Trophoblast cell (in vitro differentiated cells and primary cell): Measurements from ENCODE around the gene DVL2. TPM values are rescaled to one million over a fixed set of nuclear protein-coding genes. Genes with fewer than 3 reads are reported as not detected.

Source experiments
- DNase-seq, 2 donors: peaks; one replicate each; pipeline ENCODE4 v3.0.0-alpha.2; 2016
- H2AFZ ChIP-seq: 2 replicates; pipeline ENCODE4 v1.6.1; 2013; ENCODE audit warnings: low read length, moderate library complexity, mild to moderate bottlenecking; ENCODE audit not compliant: insufficient read depth, poor library complexity
- H2AK5ac ChIP-seq: 2 replicates; pipeline ENCODE4 v1.6.1; 2013; ENCODE audit warnings: mild to moderate bottlenecking, low read length
- H2BK120ac ChIP-seq: 2 replicates; pipeline ENCODE4 v1.6.1; 2013; ENCODE audit warnings: low read length, mild to moderate bottlenecking, moderate library complexity; ENCODE audit not compliant: insufficient read depth, poor library complexity
- H2BK12ac ChIP-seq: 2 replicates; pipeline ENCODE4 v1.6.1; 2013; ENCODE audit warnings: mild to moderate bottlenecking, low read length, moderate library complexity
- H2BK5ac ChIP-seq: 2 replicates; pipeline ENCODE4 v1.6.1; 2013; ENCODE audit warnings: low read length, low read depth, moderate library complexity, mild to moderate bottlenecking; ENCODE audit not compliant: poor library complexity
- H3K14ac ChIP-seq: 2 replicates; pipeline ENCODE4 v1.6.1; 2013; ENCODE audit warnings: mild to moderate bottlenecking, low read length
- H3K18ac ChIP-seq: 2 replicates; pipeline ENCODE4 v1.6.1; 2013; ENCODE audit warnings: mild to moderate bottlenecking, low read length
- H3K23ac ChIP-seq: 2 replicates; pipeline ENCODE4 v1.6.1; 2013; ENCODE audit warnings: low read length
- H3K27ac ChIP-seq: 2 replicates; pipeline ENCODE4 v1.5.1; 2013; ENCODE audit warnings: low read depth, mild to moderate bottlenecking, inconsistent platforms, low read length, moderate library complexity
- H3K27me3 ChIP-seq: 2 replicates; pipeline ENCODE4 v1.6.1; 2013; ENCODE audit warnings: inconsistent platforms, mild to moderate bottlenecking, low read length, moderate library complexity; ENCODE audit not compliant: insufficient read depth
- H3K36me3 ChIP-seq, 2 experiments: 1 replicate in 1 of 2; 2 replicates in 1 of 2; pipeline ENCODE4 v1.6.1; 2013; ENCODE audit warnings: low read length in 2 of 2, mild to moderate bottlenecking in 2 of 2, moderate library complexity in 1 of 2; ENCODE audit not compliant: insufficient read depth in 2 of 2, control insufficient read depth in 1 of 2
- H3K4ac ChIP-seq: 2 replicates; pipeline ENCODE4 v1.6.1; 2013; ENCODE audit warnings: low read depth, mild to moderate bottlenecking, low read length, moderate library complexity
- H3K4me1 ChIP-seq, 2 experiments: 1 replicate in 1 of 2; 2 replicates in 1 of 2; pipeline ENCODE4 v1.6.1; 2013; ENCODE audit warnings: low read length in 2 of 2, mild to moderate bottlenecking in 2 of 2, moderate library complexity in 1 of 2; ENCODE audit not compliant: insufficient read depth in 2 of 2, control insufficient read depth in 1 of 2
- H3K4me2 ChIP-seq: 2 replicates; pipeline ENCODE4 v1.6.1; 2013; ENCODE audit warnings: inconsistent platforms, mild to moderate bottlenecking, low read length, moderate library complexity
- H3K4me3 ChIP-seq: 2 replicates; pipeline ENCODE4 v1.5.1; 2013; ENCODE audit warnings: mild to moderate bottlenecking, low read depth, low read length, inconsistent platforms
- H3K79me1 ChIP-seq: one replicate; pipeline ENCODE4 v1.6.1; 2013; ENCODE audit warnings: low read length
- H3K79me2 ChIP-seq: 2 replicates; pipeline ENCODE4 v1.6.1; 2013; ENCODE audit warnings: low read length, mild to moderate bottlenecking; ENCODE audit not compliant: control insufficient read depth, insufficient read depth, poor library complexity
- H3K9ac ChIP-seq: 2 replicates; pipeline ENCODE4 v1.6.1; 2013; ENCODE audit warnings: mild to moderate bottlenecking, low read length
- H3K9me3 ChIP-seq: 2 replicates; pipeline ENCODE4 v1.6.1; 2013; ENCODE audit warnings: low read depth, mild to moderate bottlenecking, control low read depth, inconsistent platforms, low read length; ENCODE audit not compliant: insufficient read depth
- H4K12ac ChIP-seq: 2 replicates; pipeline ENCODE4 v1.6.1; 2013; ENCODE audit warnings: low read depth, mild to moderate bottlenecking, low read length, moderate library complexity
- H4K8ac ChIP-seq: 2 replicates; pipeline ENCODE4 v1.6.1; 2013; ENCODE audit warnings: low read depth, mild to moderate bottlenecking, low read length, moderate library complexity
- H4K91ac ChIP-seq: one replicate; pipeline ENCODE4 v1.6.1; 2013; ENCODE audit warnings: low read depth, mild to moderate bottlenecking, low read length, moderate library complexity
- WGBS: extraction: QIAGEN DNeasy Blood & Tissue Kit; methylation state at CpG from one replicate; pipeline ENCODE4 v1.1.7; 2013; ENCODE audit warnings: missing lambda C conversion rate; ENCODE audit not compliant: insufficient read length, insufficient coverage; ENCODE audit errors: extremely low coverage; 5-methylcytosine and 5-hydroxymethylcytosine counted together
- polyA plus RNA-seq: library from polyadenylated mRNA; stranded (reverse); fragments of 200-250 nt; gene quantifications from 2 replicates; pipeline ENCODE4 v1.2.3, GENCODE V29; 2013

Gene DVL2
- polyA plus RNA-seq, result 34.2 and 34.4 TPM in 2 replicates

- Histone ChIP-seq H3K4me1 (peaks cover 9 to 25% of the 10 kb centered on the region in 2 experiments), H4K91ac (peak within 1 kb of the TSS; percentile 93), H2BK120ac (peak within 1 kb of the TSS; percentile 85), H3K9ac (peak within 1 kb of the TSS; percentile 93), H2BK5ac (peak within 1 kb of the TSS; percentile 71), H3K14ac (peak within 1 kb of the TSS; percentile 67), H3K27me3 (no peaks in the 10 kb centered on the region), H2AFZ (peak within 1 kb of the TSS; percentile 76), H3K79me2 (peaks cover 32% of the 10 kb centered on the region), H4K8ac (peak within 1 kb of the TSS; percentile 75), H3K36me3 (peaks cover 38 to 43% of the 10 kb centered on the region in 2 experiments), H3K79me1 (peaks cover 24% of the 10 kb centered on the region), H3K4ac (peak within 1 kb of the TSS; percentile 89), H4K12ac (peak within 1 kb of the TSS; percentile 58), H3K4me3 (peak within 1 kb of the TSS; percentile 88), H3K4me2 (peak within 1 kb of the TSS; percentile 87), H3K23ac (no peak within 1 kb of the TSS), H2BK12ac (peak within 1 kb of the TSS; percentile 10), H3K27ac (peak within 1 kb of the TSS; percentile 89), H3K9me3 (peaks cover 4% of the 10 kb centered on the region), H3K18ac (peak within 1 kb of the TSS; percentile 95), H2AK5ac (peak within 1 kb of the TSS; percentile 85)
- no CpG with 5 or more reads among the region's 72 CpGs for WGBS
- DNase-seq, result peak; percentile 81 to 94
These were observed at the start of gene DVL2 for GRCh38 chr17:7234083-7234951. Gene DVL2, minus strand, starts transcription at chr17:7234517. Its CDS starts 255 bp downstream, at chr17:7234262.

DNA sequence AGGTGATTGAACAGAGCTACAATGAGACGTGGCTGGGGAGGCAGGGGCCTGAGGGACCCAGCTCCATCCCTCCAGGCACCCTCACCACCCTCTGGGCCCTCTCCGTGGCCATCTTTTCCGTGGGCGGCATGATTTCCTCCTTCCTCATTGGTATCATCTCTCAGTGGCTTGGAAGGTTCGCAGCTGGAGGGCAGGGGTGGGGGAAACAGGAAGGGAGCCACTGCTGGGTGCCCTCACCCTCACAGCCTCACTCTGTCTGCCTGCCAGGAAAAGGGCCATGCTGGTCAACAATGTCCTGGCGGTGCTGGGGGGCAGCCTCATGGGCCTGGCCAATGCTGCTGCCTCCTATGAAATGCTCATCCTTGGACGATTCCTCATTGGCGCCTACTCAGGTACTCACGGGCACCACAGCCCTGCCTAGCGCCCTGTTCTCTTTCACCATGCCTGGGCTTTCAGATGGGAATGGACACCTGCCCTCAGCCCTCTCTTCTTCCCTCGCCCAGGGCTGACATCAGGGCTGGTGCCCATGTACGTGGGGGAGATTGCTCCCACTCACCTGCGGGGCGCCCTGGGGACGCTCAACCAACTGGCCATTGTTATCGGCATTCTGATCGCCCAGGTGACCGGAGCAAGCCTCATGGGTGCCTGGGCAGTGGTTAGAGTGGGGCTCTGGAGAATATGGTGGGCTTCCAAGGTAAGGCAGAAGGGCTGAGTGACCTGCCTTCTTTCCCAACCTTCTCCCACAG is 49.3 kb upstream of the DVL2 start:
- no peak overlapping the region for H3K4me2 ChIP-seq
- no peak overlapping the region for H3K4ac ChIP-seq
- H4K12ac ChIP-seq, result no peak overlapping the region
- no peaks in the 10 kb centered on the region for H3K9me3 ChIP-seq
- H3K4me3 ChIP-seq, result no peak overlapping the region
- no peak overlapping the region for H2BK5ac ChIP-seq
- no peak overlapping the region for H3K27ac ChIP-seq
- H2BK12ac ChIP-seq, result no peak overlapping the region
- H2BK120ac ChIP-seq, result no peak overlapping the region
- H3K4me1 ChIP-seq, result peaks cover 16% of the 10 kb centered on the region in 2 experiments
- H3K23ac ChIP-seq, result no peak overlapping the region
- no peak overlapping the region for H4K8ac ChIP-seq
- H3K79me2 ChIP-seq, result no peaks in the 10 kb centered on the region
- H3K27me3 ChIP-seq, result peaks cover 8% of the 10 kb centered on the region
- H2AK5ac ChIP-seq, result no peak overlapping the region
- no peak for DNase-seq
- H4K91ac ChIP-seq, result no peak overlapping the region
- no peak overlapping the region for H3K18ac ChIP-seq
- no peak overlapping the region for H3K14ac ChIP-seq
- no peaks in the 10 kb centered on the region for H3K36me3 ChIP-seq
- no peaks in the 10 kb centered on the region for H3K79me1 ChIP-seq
- no CpG with 5 or more reads among the region's 18 CpGs for WGBS
- no peak overlapping the region for H3K9ac ChIP-seq
- H2AFZ ChIP-seq, result no peak overlapping the region

DNA sequence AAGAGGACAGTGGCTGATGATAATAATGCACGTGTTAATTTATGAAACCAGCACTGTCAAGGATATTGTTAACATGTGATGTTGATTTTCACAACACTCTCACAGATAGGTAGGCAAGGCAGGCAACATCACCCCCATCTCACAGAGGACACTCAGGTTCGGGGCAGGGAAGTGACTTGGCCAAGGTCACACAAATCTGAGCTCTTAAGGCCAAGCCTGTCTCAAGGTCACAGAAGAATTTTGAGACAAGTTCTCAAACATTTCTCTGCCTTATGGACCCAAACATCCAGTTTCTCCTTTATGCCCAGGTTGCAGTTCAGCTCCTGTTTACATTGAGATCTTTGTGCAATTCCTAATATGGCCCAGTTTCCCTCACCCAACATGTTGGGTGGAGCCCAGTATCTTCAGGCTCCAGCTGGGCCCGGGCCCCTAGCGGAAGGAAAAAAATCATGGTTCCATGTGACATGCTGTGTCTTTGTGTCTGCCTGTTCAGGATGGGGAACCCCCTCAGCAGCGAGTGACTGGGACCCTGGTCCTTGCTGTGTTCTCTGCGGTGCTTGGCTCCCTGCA is 48.5 kb upstream of the DVL2 start:
- H3K79me2 ChIP-seq, result no peaks in the 10 kb centered on the region
- no peak overlapping the region for H2BK120ac ChIP-seq
- H3K4ac ChIP-seq, result no peak overlapping the region

GRCh38 chr17:7281953-7282751 is 47.8 kb upstream of the DVL2 start:
- Histone ChIP-seq H3K14ac (no peak overlapping the region), H3K27ac (no peak overlapping the region), H2BK120ac (no peak overlapping the region), H3K4me2 (peak overlapping the region; percentile 78), H2AFZ (peak overlapping the region; percentile 73), H2BK5ac (no peak overlapping the region), H3K79me1 (no peaks in the 10 kb centered on the region), H4K12ac (no peak overlapping the region), H2BK12ac (no peak overlapping the region), H4K8ac (no peak overlapping the region), H4K91ac (no peak overlapping the region), H2AK5ac (no peak overlapping the region), H3K18ac (no peak overlapping the region), H3K9ac (no peak overlapping the region), H3K23ac (no peak overlapping the region), H3K27me3 (peaks cover 6% of the 10 kb centered on the region), H3K9me3 (no peaks in the 10 kb centered on the region), H3K4me1 (peaks cover 16% of the 10 kb centered on the region in 2 experiments), H3K36me3 (no peaks in the 10 kb centered on the region), H3K4ac (no peak overlapping the region), H3K79me2 (no peaks in the 10 kb centered on the region), H3K4me3 (peak overlapping the region; percentile 27)
- no CpG with 5 or more reads among the region's 43 CpGs for WGBS
- DNase-seq, result no peak

More for the DNA sequence above, 48.5 kb upstream of the DVL2 start:
- Histone ChIP-seq H4K12ac (no peak overlapping the region), H2AFZ (no peak overlapping the region), H3K23ac (no peak overlapping the region), H3K18ac (no peak overlapping the region), H3K36me3 (no peaks in the 10 kb centered on the region), H3K27me3 (peaks cover 6% of the 10 kb centered on the region), H3K27ac (no peak overlapping the region), H2BK12ac (no peak overlapping the region), H3K79me1 (no peaks in the 10 kb centered on the region), H3K4me3 (no peak overlapping the region), H3K9ac (no peak overlapping the region), H3K14ac (no peak overlapping the region), H3K4me2 (no peak overlapping the region), H2BK5ac (no peak overlapping the region), H3K4me1 (peaks cover 16% of the 10 kb centered on the region in 2 experiments), H4K8ac (no peak overlapping the region), H3K9me3 (no peaks in the 10 kb centered on the region), H4K91ac (no peak overlapping the region), H2AK5ac (no peak overlapping the region)
- no CpG with 5 or more reads among the region's 6 CpGs for WGBS
- no peak for DNase-seq
